HepG2 (cell line): ENCODE results near the gene PRDX5. TPM values are rescaled to one million over a fixed set of nuclear protein-coding genes. Genes with fewer than 3 reads are reported as not detected.

Source experiments
- ATAC-seq: fragments of 200-7000 bp; cut with Tn5 transposase; 3 replicates; pipeline ENCODE4 v1.9.1; 2020; ENCODE audit warnings: mild to moderate bottlenecking, moderate library complexity
- BruUV-seq: library from RNA; stranded (reverse); fragments of 400-500 nt; replicated peaks from 2 replicates; lab custom pipeline; 2021; lab: Mats Ljungman, UMichigan
- CTCF ChIA-PET: fragments of 300-600 bp; formaldehyde crosslinking; extraction: SDS; loops from one replicate; lab custom pipeline; 2021; ENCODE audit warnings: low total read pairs, inconsistent platforms, low intra/inter-chr PET ratio; lab: Yijun Ruan, JAX
- POLR2A ChIA-PET: fragments of 350-600 bp; sonication (Branson Sonifier 250); formaldehyde crosslinking; loops from one replicate; lab custom pipeline; 2020; ENCODE audit warnings: antibody characterized with exemption, inconsistent platforms; lab: Yijun Ruan, JAX
- DNase-seq: peaks from one replicate; pipeline ENCODE4 v3.0.0-alpha.2; 2015; ENCODE audit warnings: low spot score
- FAIRE-seq: peaks from 3 replicates; lab custom pipeline; 2011; peaks lifted over from hg19 to GRCh38; lab: Jason Lieb, UNC
- H2AFZ ChIP-seq: one replicate; pipeline ENCODE4 v1.6.1; 2011; ENCODE audit warnings: low read length, inconsistent platforms
- H3K27ac ChIP-seq: fragments of 300-600 bp; 3 replicates; pipeline ENCODE4 v1.8.0; 2011; ENCODE audit warnings: mixed run types, mild to moderate bottlenecking, mixed read lengths, low read length, inconsistent platforms; ENCODE audit not compliant: insufficient read depth; ENCODE audit errors: extremely low read length
- H3K27me3 ChIP-seq, 2 experiments: fragments of 200-600 bp in 1 of 2; 2 replicates in 1 of 2; 3 replicates in 1 of 2; pipeline versions ENCODE4 v1.6.0 to v1.8.0; 2011; ENCODE audit warnings: low read length in 2 of 2, mild to moderate bottlenecking in 2 of 2, moderate library complexity in 2 of 2, inconsistent platforms in 1 of 2; ENCODE audit not compliant: insufficient read depth in 2 of 2, control insufficient read depth in 1 of 2
- H3K36me3 ChIP-seq, 2 experiments: fragments of 200-600 bp in 1 of 2; replicated peaks in 1 of 2; 2 replicates in 1 of 2; 3 replicates in 1 of 2; pipeline versions ENCODE4 v1.5.1 to v1.8.0; 2011; ENCODE audit warnings: low read length in 2 of 2, inconsistent platforms in 1 of 2; ENCODE audit not compliant: insufficient read depth in 2 of 2, control insufficient read depth in 1 of 2
- H3K4me1 ChIP-seq: 2 replicates; pipeline ENCODE4 v1.5.1; 2012; ENCODE audit warnings: low read length, inconsistent platforms; ENCODE audit not compliant: insufficient read depth
- H3K4me2 ChIP-seq: 2 replicates; pipeline ENCODE4 v1.6.0; 2011; ENCODE audit warnings: low read depth, low read length, inconsistent platforms
- H3K4me3 ChIP-seq, 3 experiments: fragments of 200-600 bp in 1 of 3; sonication (generic), shearing (Covaris generic) in 1 of 3; replicated peaks in 1 of 3; 2 replicates each; pipeline ENCODE4 v1.5.1; 2011 to 2016; ENCODE audit warnings: low read length in 3 of 3, inconsistent platforms in 2 of 3, low read depth in 2 of 3, mild to moderate bottlenecking in 2 of 3, control low read depth in 1 of 3, mixed read lengths in 1 of 3; ENCODE audit not compliant: insufficient read depth in 1 of 3
- H3K79me2 ChIP-seq: one replicate; pipeline ENCODE4 v1.6.1; 2011; ENCODE audit warnings: low read length, inconsistent platforms; ENCODE audit not compliant: insufficient read depth
- H3K9ac ChIP-seq: 2 replicates; pipeline ENCODE4 v1.6.0; 2011; ENCODE audit warnings: mild to moderate bottlenecking, low read depth, low read length, inconsistent platforms; ENCODE audit not compliant: insufficient read depth
- H3K9me3 ChIP-seq: 2 replicates; pipeline ENCODE4 v1.5.1; 2012; ENCODE audit warnings: mild to moderate bottlenecking, low read length
- H4K20me1 ChIP-seq: 2 replicates; pipeline ENCODE4 v1.6.0; 2011; ENCODE audit warnings: inconsistent platforms, mild to moderate bottlenecking, low read length, moderate library complexity; ENCODE audit not compliant: insufficient read depth
- AHR ChIP-seq: IDR thresholded peaks from 2 replicates; pipeline ENCODE4 v1.6.1; 2018; ENCODE audit warnings: missing genetic modification reagents, missing compliant biosample characterization
- AKAP8 ChIP-seq: sonication (generic); formaldehyde crosslinking; IDR thresholded peaks from 2 replicates; pipeline ENCODE4 v1.5.1; 2020; ENCODE audit warnings: mild to moderate bottlenecking, missing genetic modification reagents
- CHD2 ChIP-seq: IDR thresholded peaks from 2 replicates; pipeline ENCODE4 v1.6.1; 2011; ENCODE audit warnings: low read depth, low read length, improper control_type of control experiment
- GATAD2A ChIP-seq: IDR thresholded peaks from 2 replicates; pipeline ENCODE4 v1.6.1; 2016
- HMGA1 ChIP-seq: sonication (generic); formaldehyde crosslinking; conservative IDR thresholded peaks from 2 replicates; pipeline ENCODE4 v1.4.0; 2020; ENCODE audit warnings: missing genetic modification reagents
- KDM2A ChIP-seq: sonication (generic); formaldehyde crosslinking; IDR thresholded peaks from 2 replicates; pipeline ENCODE4 v1.4.0; 2020; ENCODE audit warnings: low read depth, missing genetic modification reagents, borderline replicate concordance
- MIXL1 ChIP-seq: IDR thresholded peaks from 2 replicates; pipeline ENCODE4 v1.6.1; 2016
- NRL ChIP-seq: sonication (generic); formaldehyde crosslinking; IDR thresholded peaks from 2 replicates; pipeline ENCODE4 v1.5.0; 2020; ENCODE audit warnings: missing genetic modification reagents, mild to moderate bottlenecking, moderate library complexity, borderline replicate concordance
- PCBP1 ChIP-seq: fragments of 200-400 bp; formaldehyde crosslinking; IDR thresholded peaks from 2 replicates; pipeline ENCODE4 v1.6.1; 2017; ENCODE audit warnings: mild to moderate bottlenecking, low read depth, low read length, borderline replicate concordance
- TCF7L2 ChIP-seq: IDR thresholded peaks from 2 replicates; pipeline ENCODE4 v1.6.1; 2011; ENCODE audit warnings: mild to moderate bottlenecking, low read depth, low read length, moderate library complexity
- ZGPAT ChIP-seq: IDR thresholded peaks from 2 replicates; pipeline ENCODE4 v1.6.1; 2016; ENCODE audit warnings: mild to moderate bottlenecking
- ZIK1 ChIP-seq: sonication (generic); formaldehyde crosslinking; IDR thresholded peaks from 2 replicates; pipeline ENCODE4 v1.5.0; 2020; ENCODE audit warnings: mild to moderate bottlenecking, low read depth, missing genetic modification reagents, borderline replicate concordance
- ZNF460 ChIP-seq: sonication (generic); formaldehyde crosslinking; IDR thresholded peaks from 2 replicates; pipeline ENCODE4 v1.5.1; 2020; ENCODE audit warnings: missing genetic modification reagents, mild to moderate bottlenecking, borderline replicate concordance
- ZNF569 ChIP-seq: sonication (generic); formaldehyde crosslinking; IDR thresholded peaks from 2 replicates; pipeline ENCODE4 v1.5.0; 2020; ENCODE audit warnings: mild to moderate bottlenecking, missing genetic modification reagents, moderate library complexity, borderline replicate concordance
- ZNF7 ChIP-seq: IDR thresholded peaks from 2 replicates; pipeline ENCODE4 v1.6.1; 2016; ENCODE audit warnings: missing biosample characterization, missing genetic modification reagents
- ZSCAN12 ChIP-seq: sonication (generic); formaldehyde crosslinking; IDR thresholded peaks from 2 replicates; pipeline ENCODE4 v1.9.0; 2021; ENCODE audit warnings: mild to moderate bottlenecking, missing genetic modification reagents
- WGBS: methylation state at CpG from one replicate; pipeline ENCODE4 v1.1.6; 2017; ENCODE audit warnings: low lambda C conversion rate; 5-methylcytosine and 5-hydroxymethylcytosine counted together
- in situ Hi-C: cut with HindIII; loops from 2 replicates; pipeline ENCODE4 v1.10.0; 2017; ENCODE audit warnings: low pct_unique_long_range_greater_than_20kb; ENCODE audit not compliant: extremely low pct_ligation_motif_present
- intact Hi-C: fragments of 100-400 bp; cut with micrococcal nuclease; formaldehyde crosslinking; loops from one replicate; pipeline ENCODE4 v1.10.0; 2022; ENCODE audit not compliant: unreplicated experiment
- polyA plus RNA-seq, 8 experiments: library from polyadenylated mRNA; depleted of rRNA in 3 of 8; stranded (reverse) in 7 of 8; unstranded in 1 of 8; fragments of >200 nt; fragmentation: Illumina TruSeq in 4 of 8; extraction: Trizol in 4 of 8; gene quantifications; 2 replicates each; pipeline versions ENCODE4 v1.2.1 to v1.2.3, GENCODE V29; 2011 to 2016; ENCODE audit warnings: low read depth in 4 of 8, missing spikeins in 1 of 8, mixed read lengths in 1 of 8; ENCODE audit not compliant: insufficient read depth in 1 of 8
- total RNA-seq, 5 experiments: library from RNA; depleted of rRNA; stranded (reverse); fragments of >200 nt; fragmentation: Illumina TruSeq; extraction: Trizol; gene quantifications; 2 replicates each; pipeline ENCODE4 v1.2.3, GENCODE V29; 2016; ENCODE audit warnings: low read depth in 1 of 5

The PRDX5 gene
- total and polyA plus RNA-seq, 2 of the 13 experiments (the other 11 are each of a cell fraction or from before 2014, with no cell fraction given) = 215 to 311 TPM

- no peak for FAIRE-seq
- Histone ChIP-seq H3K79me2 (no peaks in the 10 kb centered on the region), H3K9me3 (no peaks in the 10 kb centered on the region), H3K4me3 (no peak overlapping the region), H3K4me2 (no peak overlapping the region), H2AFZ (no peak overlapping the region), H3K4me1 (peaks cover 23% of the 10 kb centered on the region; the same call in 1 of the 2 replicates), H4K20me1 (no peaks in the 10 kb centered on the region), H3K9ac (no peak overlapping the region), H3K36me3 (no peaks in the 10 kb centered on the region), H3K27me3 (peaks cover 13 to 39% of the 10 kb centered on the region in 2 experiments), H3K27ac (no peak overlapping the region)
- no peak for TF ChIP-seq CHD2
- no TSS peak for BruUV-seq
- POLR2A ChIA-PET = interaction anchor here (1.0 to 2.0 kb wide), 2 partner anchors 18 to 48 kb away, joined by 4 to 11 read pairs; no protein-coding TSS in a partner anchor
- in situ Hi-C loops = no loop called here
- CTCF ChIA-PET = no interaction called here
- ATAC-seq = no peak
- intact Hi-C loops = no loop called here
- DNase-seq = no peak
- WGBS = 67% methylated on average over 4 of the region's 13 CpGs
Observed at GRCh38 chr11:64289002-64289564, 28.8 kb upstream of the PRDX5 start.

GRCh38 chr11:64290352-64291261 is 27.3 kb upstream of the PRDX5 start:
- ATAC-seq (no peak), DNase-seq (no peak), FAIRE-seq (no peak)
- intact Hi-C loops = no loop called here
- TF ChIP-seq ZIK1 (CRISPR knock-in tag) (no peak), KDM2A (CRISPR knock-in tag) (no peak), AHR (CRISPR knock-in tag) (no peak), ZSCAN12 (CRISPR knock-in tag) (no peak), ZNF7 (CRISPR knock-in tag) (no peak), TCF7L2 (no peak), AKAP8 (no peak), GATAD2A (no peak), PCBP1 (no peak), NRL (CRISPR knock-in tag) (no peak), ZNF569 (no peak), ZNF460 (CRISPR knock-in tag) (no peak), ZGPAT (CRISPR knock-in tag) (no peak), HMGA1 (CRISPR knock-in tag) (no peak), MIXL1 (CRISPR knock-in tag) (no peak)
- no peak overlapping the region for H3K9ac ChIP-seq
- in situ Hi-C loops = no loop called here
- no peaks in the 10 kb centered on the region for H3K9me3 ChIP-seq
- POLR2A ChIA-PET = interaction anchor here (1.0 to 2.0 kb wide), 2 partner anchors 14 to 20 kb away, joined by 3 to 11 read pairs; no protein-coding TSS in a partner anchor
- H3K36me3 ChIP-seq = no peaks in the 10 kb centered on the region
- peaks cover 23% of the 10 kb centered on the region; the same call in 1 of the 2 replicates for H3K4me1 ChIP-seq
- no peak overlapping the region for H3K4me3 ChIP-seq
- no peaks in the 10 kb centered on the region for H4K20me1 ChIP-seq
- peaks cover 18 to 50% of the 10 kb centered on the region in 2 experiments for H3K27me3 ChIP-seq
- H3K4me2 ChIP-seq = no peak overlapping the region; the same call in 1 of the 2 replicates
- WGBS = 44% methylated on average over 8 of the region's 10 CpGs
- H3K27ac ChIP-seq = no peak overlapping the region
- no TSS peak for BruUV-seq
- no peak overlapping the region for H2AFZ ChIP-seq
- no peaks in the 10 kb centered on the region for H3K79me2 ChIP-seq
- CTCF ChIA-PET = no interaction called here
